Subcutaneous adipose tissue (tissue), 4 donors: ENCODE results near the gene DSC2. TPM values are rescaled to one million over a fixed set of nuclear protein-coding genes. Genes with fewer than 3 reads are reported as not detected.

Source experiments
- total RNA-seq, 4 donors: library from RNA; depleted of rRNA; stranded (reverse); fragments of >200 nt; gene quantifications; one replicate each; pipeline ENCODE4 v1.1.0, GENCODE V29; 2016
- TF ChIP-seq, protein P1 (sequence below): fragments of 450-650 bp; IDR thresholded peaks from one replicate; pipeline ENCODE4 v1.5.1; 2016; ENCODE audit warnings: low read depth, mild to moderate bottlenecking, control low read depth, antibody characterized with exemption, moderate library complexity

The DSC2 gene
- total RNA-seq, 4 donors from 2014 or later: 10.6 to 18.2 (median 13.3) TPM

DNA sequence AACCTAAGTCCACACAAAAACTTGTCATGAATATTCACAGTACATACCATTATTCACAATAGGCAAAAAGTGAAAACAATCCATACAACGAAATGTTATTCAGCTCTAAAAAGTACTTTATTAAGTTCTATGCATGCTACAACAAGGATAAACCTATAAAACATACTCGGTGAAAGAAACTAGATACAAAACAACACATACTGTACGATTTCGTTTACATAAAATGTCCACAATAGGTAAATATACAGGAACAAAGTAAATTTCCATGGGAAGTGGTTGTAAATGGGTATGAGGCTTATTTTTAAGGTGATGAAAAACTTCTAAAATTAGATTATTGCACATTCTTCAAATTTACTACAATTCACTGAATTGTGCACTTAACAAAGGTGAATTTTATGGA lies 67.7 kb downstream of the DSC2 start:
- TF ChIP-seq, protein P1, sequence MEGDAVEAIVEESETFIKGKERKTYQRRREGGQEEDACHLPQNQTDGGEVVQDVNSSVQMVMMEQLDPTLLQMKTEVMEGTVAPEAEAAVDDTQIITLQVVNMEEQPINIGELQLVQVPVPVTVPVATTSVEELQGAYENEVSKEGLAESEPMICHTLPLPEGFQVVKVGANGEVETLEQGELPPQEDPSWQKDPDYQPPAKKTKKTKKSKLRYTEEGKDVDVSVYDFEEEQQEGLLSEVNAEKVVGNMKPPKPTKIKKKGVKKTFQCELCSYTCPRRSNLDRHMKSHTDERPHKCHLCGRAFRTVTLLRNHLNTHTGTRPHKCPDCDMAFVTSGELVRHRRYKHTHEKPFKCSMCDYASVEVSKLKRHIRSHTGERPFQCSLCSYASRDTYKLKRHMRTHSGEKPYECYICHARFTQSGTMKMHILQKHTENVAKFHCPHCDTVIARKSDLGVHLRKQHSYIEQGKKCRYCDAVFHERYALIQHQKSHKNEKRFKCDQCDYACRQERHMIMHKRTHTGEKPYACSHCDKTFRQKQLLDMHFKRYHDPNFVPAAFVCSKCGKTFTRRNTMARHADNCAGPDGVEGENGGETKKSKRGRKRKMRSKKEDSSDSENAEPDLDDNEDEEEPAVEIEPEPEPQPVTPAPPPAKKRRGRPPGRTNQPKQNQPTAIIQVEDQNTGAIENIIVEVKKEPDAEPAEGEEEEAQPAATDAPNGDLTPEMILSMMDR: no peak

DNA sequence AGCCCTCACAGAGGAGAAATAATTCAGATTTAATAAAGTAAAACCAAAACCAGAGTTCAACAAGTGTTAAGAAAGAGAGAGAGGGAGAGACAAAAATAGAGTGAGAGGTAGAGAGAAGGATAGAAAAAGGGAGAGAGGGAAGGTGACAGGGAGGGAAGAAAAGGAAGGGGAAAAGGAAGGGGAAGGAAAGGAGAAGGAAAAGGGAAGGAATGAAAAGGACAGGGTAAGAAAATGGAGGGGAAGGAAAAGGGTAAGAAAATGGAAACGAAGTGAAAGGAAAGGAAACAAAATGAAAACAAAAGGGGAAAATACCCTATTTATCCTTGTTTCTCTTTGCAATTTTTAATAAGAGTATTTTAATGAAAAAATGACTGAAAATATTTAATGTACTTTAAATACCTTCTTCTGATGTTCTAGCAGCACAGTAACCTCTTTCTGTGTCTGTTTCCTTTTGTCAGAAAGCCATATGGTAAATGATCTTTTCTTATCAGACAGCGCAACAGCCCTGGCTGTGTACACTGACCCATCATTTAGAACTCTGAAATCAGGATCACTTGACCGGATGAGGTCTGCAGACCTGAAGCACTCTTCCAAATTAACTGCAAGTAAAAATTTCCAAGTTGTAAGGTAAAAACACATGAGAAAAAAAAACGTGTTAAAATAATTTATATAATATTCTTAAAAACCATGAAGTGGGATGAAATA lies 71.5 kb downstream of the DSC2 start:
- TF ChIP-seq, protein P1: no peak

DNA sequence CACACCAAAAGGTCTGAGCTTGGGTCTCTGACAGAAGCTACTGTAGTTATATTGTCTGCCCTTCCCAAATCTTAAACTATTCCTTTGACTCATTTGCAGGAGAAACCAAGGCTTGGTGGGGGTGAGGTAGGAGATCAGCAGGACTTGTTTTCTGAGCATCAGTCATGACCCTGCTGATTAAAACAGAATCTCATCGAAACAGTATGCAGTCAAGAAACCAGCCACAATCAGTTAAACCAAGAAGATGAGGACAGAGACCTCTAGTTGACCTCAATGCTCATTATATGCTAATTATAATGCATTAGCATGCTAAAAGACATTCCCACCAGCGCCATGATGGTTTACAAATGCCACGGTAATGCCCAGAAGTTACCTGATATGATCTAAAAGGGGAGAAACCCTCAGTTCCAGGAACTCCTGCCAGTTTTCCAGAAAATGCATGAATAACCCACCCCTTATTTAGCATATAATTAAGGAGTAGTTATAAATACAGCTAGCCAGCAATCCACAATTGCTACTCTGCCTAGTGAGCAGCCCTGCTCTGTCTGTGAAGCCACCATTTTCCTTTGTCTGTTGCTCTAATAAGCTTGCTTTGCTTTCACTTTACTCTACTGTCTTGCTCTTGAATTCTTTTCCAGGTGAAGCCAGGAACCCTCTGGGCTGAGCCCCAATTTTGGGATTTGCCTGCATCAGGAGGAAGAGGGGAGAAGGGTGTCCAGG lies 86.3 kb downstream of the DSC2 start:
- TF ChIP-seq, protein P1: no peak

DNA sequence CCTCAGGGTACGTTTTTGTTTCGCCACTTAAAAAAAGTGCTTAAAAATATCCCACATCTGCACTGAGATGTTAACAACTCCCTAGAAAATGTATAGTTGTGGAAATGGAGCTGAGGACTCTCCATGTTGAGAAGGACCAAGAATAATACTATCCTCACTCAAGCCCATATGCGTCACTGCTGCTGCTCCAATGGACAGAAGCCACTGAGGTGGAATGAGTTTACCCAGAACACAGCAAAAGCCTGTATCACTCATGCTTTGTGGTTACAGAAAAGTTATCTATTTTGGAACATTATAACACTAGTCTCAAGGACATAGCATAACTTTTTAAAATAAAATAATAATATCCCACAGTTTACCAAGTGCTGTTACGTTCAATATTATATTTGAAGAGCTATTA lies 91.6 kb downstream of the DSC2 start:
- TF ChIP-seq, protein P1: no peak

Other genes with a start within 250 kb of the DSC2 start
- 1 to 10 TPM in 1 of 4 donors, not detected in 3; 1.1 TPM for gene DSC3, start 59.7 kb downstream of the DSC2 start, total RNA-seq
- gene DSC1, start 60.4 kb upstream of the DSC2 start, total RNA-seq: not detected
- gene DSG1, start 215.7 kb upstream of the DSC2 start, total RNA-seq: not detected